ENCODE data around the gene PLK5. TPM values are rescaled to one million over a fixed set of nuclear protein-coding genes. Genes with fewer than 3 reads are reported as not detected.

The PLK5 gene
- not detected in 2 replicates for total RNA-seq (2014; rRNA removed; shearing (Covaris generic))

DNA sequence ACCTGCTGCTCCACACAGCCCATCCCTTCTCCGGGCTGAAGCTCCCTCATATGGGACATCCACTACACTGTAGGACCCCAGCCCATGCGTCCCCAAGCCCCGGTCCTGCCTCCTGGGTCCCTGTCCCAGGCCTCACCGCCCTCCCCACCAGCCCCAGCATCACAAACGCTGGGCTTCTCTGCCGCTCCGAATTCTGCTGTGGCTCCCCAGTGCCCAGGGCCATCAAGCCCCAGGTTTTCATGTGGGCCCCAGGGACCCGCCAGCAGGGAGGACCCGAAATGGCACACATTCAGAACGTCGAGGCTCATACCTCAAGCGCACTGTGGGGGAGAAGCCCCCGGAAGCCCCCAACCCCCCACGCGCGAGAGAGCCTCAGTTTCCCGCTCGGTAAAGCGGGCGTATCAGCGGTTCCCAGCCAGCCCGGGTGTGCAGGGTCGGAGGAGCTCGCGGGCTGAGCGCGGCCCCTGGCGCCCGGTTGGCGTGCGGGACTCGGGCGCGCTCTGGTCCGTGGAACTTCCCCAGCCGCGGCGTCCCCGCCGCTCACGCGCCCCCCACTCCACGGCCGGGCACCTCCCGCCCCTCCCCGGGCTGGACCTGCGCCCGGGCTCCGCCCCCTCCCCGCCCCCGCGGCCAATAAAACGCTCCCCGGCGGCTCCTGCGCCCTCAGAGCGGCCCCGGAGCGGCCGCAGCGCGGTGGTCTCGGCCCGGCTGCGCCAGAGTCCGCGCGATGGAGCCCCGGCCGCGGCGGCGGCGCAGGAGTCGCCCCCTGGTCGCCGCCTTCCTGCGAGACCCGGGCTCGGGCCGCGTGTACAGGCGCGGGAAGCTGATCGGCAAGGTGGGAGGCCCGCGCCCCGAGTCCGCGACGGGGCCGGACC is at the start of gene PLK5:
TSS of gene PLK5 (plus strand) at position 666 of the 875 bp plus-strand sequence. CDS start 2,920 bp downstream, outside the sequence.

GRCh38 chr19:1478934-1479707 is 44.8 kb upstream of the PLK5 start, which contains the start of gene C19orf25:
Gene C19orf25, minus strand, starts transcription at chr19:1479215. Its CDS starts 312 bp downstream, at chr19:1478903.

DNA sequence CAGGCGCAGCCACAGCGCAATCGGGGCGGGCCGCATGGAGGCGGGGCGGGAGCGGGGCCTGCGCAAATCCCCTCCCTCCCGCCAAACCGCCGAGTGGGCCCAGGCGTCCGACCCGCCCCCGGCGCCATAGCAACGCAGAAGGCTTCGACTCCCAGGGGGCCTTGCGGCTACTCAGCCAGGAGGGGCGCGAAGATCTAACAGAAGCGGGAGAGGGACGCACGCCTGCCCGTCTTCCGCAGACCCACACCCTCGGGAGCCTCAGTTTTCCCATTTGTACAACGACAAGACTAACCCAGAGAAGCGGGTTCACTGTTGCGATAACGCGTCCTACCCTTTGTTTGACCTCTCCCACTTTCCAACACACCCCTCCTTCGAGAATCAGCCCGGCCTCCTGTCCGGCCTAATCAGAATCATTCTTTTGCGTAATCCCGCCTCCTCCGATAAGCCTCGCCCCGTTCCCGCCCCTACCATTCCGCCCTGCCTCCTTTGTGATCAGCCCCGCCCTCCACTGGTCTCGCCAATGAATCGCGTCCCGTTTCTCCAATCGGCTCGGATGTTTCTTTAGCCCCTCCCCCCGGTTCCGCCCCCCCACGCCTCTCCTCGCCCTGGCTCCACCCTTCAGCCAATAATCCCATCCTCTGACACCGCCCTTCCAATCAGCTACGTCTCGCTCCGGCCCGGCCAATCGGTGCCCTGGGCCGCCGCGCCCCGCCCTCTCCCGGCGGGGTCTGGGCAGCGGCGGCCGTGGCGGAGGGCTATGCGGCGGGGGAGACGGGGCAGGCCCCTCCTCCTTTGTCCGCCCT is 33.4 kb upstream of the PLK5 start, which contains the start of gene PCSK4:
TSS of gene PCSK4 (minus strand) at position 40 of the 803 bp plus-strand sequence. CDS start at position 36, 4 bp downstream.

DNA sequence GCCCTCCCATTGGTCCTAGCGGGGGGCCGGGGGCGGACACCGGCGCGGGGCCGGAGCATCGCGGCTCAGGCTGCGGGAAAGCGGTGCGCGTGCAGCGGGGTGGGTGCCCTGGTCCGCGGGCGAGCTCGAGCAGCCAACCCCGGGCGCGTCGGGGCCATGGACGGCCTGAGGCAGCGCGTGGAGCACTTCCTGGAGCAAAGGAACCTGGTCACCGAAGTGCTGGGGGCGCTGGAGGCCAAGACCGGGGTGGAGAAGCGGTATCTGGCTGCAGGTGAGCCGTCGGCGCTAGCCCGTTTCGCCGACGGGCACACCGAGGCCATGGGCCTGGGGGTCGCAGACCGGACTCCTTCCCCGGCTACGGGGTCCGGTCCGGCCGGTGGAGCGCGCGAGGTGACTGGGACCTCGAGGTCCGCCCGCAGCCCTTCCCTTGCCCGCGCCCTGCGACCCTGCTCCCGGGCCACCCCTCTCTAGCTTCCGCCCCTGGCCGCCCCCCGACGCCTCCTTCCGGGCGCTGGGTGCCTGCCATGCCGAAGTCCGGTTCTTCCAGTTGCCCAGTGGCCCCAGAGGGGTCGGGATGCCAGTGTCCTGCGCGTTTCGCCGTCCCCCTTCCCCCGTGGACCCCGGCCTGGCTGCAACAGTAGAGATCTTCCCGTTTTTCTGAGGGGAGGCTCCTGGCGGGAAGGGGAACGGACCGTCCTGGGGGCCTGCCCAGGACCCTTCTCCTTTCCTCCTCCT is 32.6 kb upstream of the PLK5 start, which contains the start of gene REEP6:
TSS of gene REEP6 (plus strand) at position 68 of the 735 bp plus-strand sequence. CDS start at position 157, 89 bp downstream.

GRCh38 chr19:1512671-1513498 is 11.0 kb upstream of the PLK5 start, which contains the start of gene ADAMTSL5:
Gene ADAMTSL5, minus strand, starts transcription at chr19:1513019. Its CDS starts 2,076 bp downstream, at chr19:1510943.

GRCh38 chr19:1568320-1569019 is 44.6 kb downstream of the PLK5 start, which contains the start of gene MEX3D:
Gene MEX3D, minus strand, starts transcription at chr19:1568325. Its CDS starts 267 bp downstream, at chr19:1568058.

Small RNAs within 50 kb of the gene (small RNA-seq; reads per million reads assigned to genes)
- gene AC005943.2 (not detected), gene RN7SL477P (not detected)

Other genes starting within 250 kb of the PLK5 start
- 50.3 and 76.0 TPM in 2 replicates for gene FAM174C, start 248.5 kb upstream of the PLK5 start, total RNA-seq (2014; rRNA removed; shearing (Covaris generic))
- gene EFNA2, start 238.2 kb upstream of the PLK5 start, total RNA-seq (2014; rRNA removed; shearing (Covaris generic)), result not detected in 2 replicates
- 80.9 and 92.5 TPM in 2 replicates for gene NDUFS7, start 140.2 kb upstream of the PLK5 start, total RNA-seq (2014; rRNA removed; shearing (Covaris generic))
- gene GAMT, start 122.5 kb upstream of the PLK5 start, total RNA-seq (2014; rRNA removed; shearing (Covaris generic)), result 47.7 and 51.0 TPM in 2 replicates
- 154 and 161 TPM in 2 replicates for gene DAZAP1, start 116.5 kb upstream of the PLK5 start, total RNA-seq (2014; rRNA removed; shearing (Covaris generic))
- 1,695 and 1,967 TPM in 2 replicates for gene RPS15, start 85.7 kb upstream of the PLK5 start, total RNA-seq (2014; rRNA removed; shearing (Covaris generic))
- 0.45 and 1.1 TPM in 2 replicates for gene APC2, start 74.0 kb upstream of the PLK5 start, total RNA-seq (2014; rRNA removed; shearing (Covaris generic))
- 31.7 and 31.9 TPM in 2 replicates for gene C19orf25, start 44.9 kb upstream of the PLK5 start, total RNA-seq (2014; rRNA removed; shearing (Covaris generic))
- gene PCSK4, start 33.7 kb upstream of the PLK5 start, total RNA-seq (2014; rRNA removed; shearing (Covaris generic)), result 0.98 and 1.6 TPM in 2 replicates
- gene REEP6, start 32.9 kb upstream of the PLK5 start, total RNA-seq (2014; rRNA removed; shearing (Covaris generic)), result 3.8 and 4.6 TPM in 2 replicates
- gene ADAMTSL5, start 11.1 kb upstream of the PLK5 start, total RNA-seq (2014; rRNA removed; shearing (Covaris generic)), result 2.3 and 3.8 TPM in 2 replicates
- gene MEX3D, start 44.2 kb downstream of the PLK5 start, total RNA-seq (2014; rRNA removed; shearing (Covaris generic)), result 19.7 and 20.0 TPM in 2 replicates
- gene MBD3, start 68.8 kb downstream of the PLK5 start, total RNA-seq (2014; rRNA removed; shearing (Covaris generic)), result 122 and 131 TPM in 2 replicates
- 119 and 125 TPM in 2 replicates for gene UQCR11, start 81.4 kb downstream of the PLK5 start, total RNA-seq (2014; rRNA removed; shearing (Covaris generic))
- gene TCF3, start 128.5 kb downstream of the PLK5 start, total RNA-seq (2014; rRNA removed; shearing (Covaris generic)), result 52.3 and 56.0 TPM in 2 replicates
- gene ONECUT3, start 229.4 kb downstream of the PLK5 start, total RNA-seq (2014; rRNA removed; shearing (Covaris generic)), result not detected in 2 replicates